H4 (cell line): ENCODE data around the gene GPATCH4. TPM values are rescaled to one million over a fixed set of nuclear protein-coding genes. Genes with fewer than 3 reads are reported as not detected.
"Not testable (repeated sequence)": the region's sequence is repeated elsewhere in the genome, so short reads cannot be mapped to it uniquely, and the experiment has no call there.

ENCODE experiments used
- DNase-seq: peaks from one replicate; pipeline ENCODE4 v3.0.0-alpha.2; 2015; ENCODE audit warnings: low spot score
- total RNA-seq: library from RNA; depleted of rRNA; stranded (reverse); fragments of >200 nt; shearing (Covaris generic); gene quantifications from 2 replicates; pipeline ENCODE4 v1.2.3, GENCODE V29; 2014; rRNA removed

GPATCH4 gene
- total RNA-seq = 31.8 and 49.3 TPM in 2 replicates

DNA sequence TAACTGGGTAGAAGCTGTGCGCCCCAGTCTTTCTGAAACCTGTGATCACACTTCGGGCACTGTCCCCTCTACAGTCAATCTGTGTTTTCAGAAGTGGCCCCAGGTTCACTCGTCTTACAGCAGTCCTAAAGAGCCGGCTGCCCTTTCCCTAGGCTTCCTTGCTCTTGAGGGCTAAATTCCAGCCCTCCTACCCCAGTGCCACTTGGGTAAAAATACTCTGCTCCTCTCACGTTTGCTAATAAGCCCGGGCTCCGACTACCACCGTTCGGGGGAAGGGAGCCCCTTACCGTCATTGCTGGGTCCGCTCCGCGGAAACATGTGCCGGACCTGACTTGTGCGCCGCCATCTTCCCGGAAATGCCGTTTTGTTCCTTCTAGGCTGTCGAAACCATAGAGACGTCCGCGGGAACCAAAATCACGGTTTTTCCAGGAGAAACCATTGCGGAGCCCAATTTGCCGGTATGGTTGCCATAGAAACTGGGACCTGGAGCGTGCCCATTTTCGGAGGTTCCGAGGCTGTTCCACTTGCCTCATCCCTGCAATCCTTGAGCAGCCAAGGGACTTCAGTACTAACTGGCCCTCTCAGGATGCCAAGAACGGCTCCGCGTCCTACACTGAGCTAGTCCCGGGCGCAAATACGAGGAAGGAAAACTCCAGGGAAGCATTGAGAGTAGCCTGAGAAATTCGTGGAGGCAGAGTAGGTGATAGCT lies at the start of gene GPATCH4:
GPATCH4 (minus strand) TSS at position 358 of the 709 bp plus-strand sequence.
- peak; percentile 85 for DNase-seq

DNA sequence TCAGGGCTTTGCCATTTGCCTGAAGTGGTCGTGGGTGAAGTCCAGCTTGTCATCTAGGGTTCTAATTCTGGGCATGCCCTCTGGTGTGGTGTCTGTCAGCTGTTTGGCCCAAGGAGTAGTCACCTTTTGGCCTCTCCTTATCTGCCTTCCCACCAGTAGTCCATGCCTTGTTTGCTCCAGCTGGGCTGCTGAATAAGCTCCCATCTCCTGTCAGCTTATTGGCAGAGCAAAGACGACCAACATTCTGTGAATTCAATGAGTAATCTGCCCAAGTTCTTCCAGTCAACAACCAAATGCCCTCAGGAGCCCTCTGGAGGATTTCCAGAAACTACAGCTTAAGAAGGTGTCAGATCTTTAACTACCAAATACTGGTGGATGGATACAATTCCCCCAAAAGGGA lies 47.7 kb upstream of the GPATCH4 start:
- no peak for DNase-seq

DNA sequence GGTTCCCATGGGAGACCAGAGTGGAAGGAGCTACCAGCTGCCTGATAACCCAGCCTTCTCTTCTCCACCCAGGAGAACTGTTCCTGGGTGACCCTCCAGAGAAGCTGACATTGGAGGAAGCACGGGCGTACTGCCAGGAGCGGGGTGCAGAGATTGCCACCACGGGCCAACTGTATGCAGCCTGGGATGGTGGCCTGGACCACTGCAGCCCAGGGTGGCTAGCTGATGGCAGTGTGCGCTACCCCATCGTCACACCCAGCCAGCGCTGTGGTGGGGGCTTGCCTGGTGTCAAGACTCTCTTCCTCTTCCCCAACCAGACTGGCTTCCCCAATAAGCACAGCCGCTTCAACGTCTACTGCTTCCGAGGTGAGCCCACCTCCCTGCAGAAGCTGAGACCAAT lies 47.2 kb upstream of the GPATCH4 start:
- DNase-seq = no peak

DNA sequence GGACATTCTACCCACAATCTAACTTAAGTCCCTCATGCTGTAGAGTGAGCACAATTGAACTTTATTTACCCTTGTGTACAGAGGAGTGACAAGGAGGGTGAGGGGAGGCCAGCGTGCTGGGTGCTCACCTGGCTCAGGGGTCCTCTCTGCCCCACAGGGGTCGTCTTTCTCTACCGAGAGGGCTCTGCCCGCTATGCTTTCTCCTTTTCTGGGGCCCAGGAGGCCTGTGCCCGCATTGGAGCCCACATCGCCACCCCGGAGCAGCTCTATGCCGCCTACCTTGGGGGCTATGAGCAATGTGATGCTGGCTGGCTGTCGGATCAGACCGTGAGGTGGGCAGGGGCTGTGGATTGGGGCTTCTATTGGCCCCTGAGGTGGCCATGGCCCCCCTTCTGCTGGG lies 46.1 kb upstream of the GPATCH4 start:
- DNase-seq = no peak

DNA sequence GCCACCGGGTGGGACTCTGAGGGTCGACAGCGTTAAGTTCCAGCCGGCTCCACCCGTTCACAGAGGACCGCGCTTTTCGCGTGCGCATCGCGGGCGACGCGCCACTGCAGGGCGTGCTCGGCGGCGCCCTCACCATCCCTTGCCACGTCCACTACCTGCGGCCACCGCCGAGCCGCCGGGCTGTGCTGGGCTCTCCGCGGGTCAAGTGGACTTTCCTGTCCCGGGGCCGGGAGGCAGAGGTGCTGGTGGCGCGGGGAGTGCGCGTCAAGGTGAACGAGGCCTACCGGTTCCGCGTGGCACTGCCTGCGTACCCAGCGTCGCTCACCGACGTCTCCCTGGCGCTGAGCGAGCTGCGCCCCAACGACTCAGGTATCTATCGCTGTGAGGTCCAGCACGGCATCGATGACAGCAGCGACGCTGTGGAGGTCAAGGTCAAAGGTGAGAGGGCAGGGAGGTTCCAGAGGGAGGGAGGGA lies 45.5 kb upstream of the GPATCH4 start:
- DNase-seq = no peak

DNA sequence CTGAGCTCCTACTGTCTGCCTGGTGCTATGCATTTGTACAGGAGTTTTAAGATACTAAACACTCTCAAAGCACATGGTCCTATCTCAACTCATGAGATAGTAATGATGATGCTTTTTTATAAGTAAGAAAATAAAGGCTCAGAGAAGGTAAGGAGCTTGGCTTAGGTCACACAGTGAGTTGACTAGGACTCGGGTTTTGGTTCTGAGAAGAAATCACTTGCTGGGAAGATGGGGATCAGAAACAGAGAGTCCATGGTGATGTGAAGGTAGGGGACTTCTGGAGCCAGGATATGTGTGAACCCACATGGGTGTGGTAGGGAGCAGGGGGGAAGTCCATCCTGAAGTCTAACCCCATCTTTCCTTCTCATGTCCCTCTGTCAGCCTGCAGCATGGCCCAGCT lies 44.4 kb upstream of the GPATCH4 start:
- no peak for DNase-seq

DNA sequence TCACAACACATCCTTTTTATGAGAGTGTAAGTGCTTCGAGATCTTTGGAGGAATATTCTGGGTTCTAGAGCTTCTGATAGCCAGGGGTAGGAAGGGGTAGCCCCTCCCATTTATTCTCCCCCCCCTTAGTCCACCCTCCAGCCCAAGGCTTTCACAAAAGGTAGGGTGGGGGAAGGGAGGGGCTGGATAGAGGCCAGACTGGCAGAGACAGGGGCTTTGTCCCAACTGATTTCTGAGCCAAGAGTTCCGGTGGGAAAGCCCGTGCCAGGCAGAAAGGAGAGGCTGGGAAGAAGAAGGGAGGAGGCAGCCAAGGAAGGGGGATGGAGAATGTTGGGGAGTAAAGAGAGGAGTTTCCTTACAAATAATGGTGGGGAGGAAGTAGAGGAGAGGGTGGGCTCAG lies 43.8 kb upstream of the GPATCH4 start:
- no peak for DNase-seq

DNA sequence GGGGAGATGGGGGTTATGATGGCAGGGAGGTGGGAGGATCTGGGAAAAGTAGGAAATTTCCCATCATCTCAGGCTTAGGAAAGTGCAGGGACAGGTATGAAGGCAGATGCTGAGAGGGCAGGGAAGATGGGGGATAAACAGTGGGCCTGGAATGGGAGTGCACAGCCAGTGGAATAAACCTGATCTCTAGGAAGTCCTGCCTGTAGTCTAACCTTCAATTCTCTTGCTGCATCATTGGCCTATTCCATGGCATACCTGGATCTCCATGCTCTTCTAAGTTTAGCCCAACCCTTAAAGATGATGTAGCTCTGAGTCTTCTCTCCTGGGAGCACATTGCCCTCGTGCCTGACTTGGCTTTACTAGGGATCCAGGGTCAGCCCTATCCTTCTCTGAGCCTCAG lies 43.4 kb upstream of the GPATCH4 start:
- DNase-seq = no peak

DNA sequence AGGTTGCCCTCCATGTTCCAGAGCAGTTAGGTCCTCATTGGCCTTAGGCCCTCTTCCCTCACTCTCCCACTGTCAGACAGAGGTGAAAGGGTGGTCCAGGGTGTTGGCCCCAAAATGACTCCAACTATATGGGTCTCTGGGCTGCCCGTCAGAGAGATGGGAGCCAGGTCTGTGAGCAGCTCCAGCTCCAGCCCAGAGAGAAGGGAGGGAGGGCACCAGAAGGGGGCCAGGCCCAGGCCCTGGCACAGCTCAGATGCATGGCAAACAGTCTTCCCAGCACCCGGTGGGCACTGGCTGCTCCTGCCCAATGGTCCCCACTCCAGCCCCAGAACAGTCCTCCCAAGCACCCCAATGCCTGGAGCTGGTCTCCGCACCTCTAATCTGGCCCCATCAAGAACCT lies 42.9 kb upstream of the GPATCH4 start:
- no peak for DNase-seq

DNA sequence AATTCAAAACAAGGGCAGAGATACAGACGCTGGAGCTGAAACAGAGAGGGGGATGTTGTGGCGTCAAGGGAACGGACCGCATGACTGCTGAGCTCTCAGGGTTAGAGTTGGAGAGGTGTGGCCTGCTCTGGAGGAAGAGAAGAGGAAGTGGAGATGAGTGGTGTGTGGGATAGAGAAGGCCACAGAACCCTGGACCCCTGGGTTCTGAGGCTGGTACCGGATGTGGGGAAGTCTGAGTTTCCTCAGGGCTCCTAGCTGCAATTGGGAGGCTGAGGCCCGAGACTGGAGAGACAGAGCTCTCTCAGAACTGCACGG lies 42.5 kb upstream of the GPATCH4 start:
- DNase-seq = no peak

DNA sequence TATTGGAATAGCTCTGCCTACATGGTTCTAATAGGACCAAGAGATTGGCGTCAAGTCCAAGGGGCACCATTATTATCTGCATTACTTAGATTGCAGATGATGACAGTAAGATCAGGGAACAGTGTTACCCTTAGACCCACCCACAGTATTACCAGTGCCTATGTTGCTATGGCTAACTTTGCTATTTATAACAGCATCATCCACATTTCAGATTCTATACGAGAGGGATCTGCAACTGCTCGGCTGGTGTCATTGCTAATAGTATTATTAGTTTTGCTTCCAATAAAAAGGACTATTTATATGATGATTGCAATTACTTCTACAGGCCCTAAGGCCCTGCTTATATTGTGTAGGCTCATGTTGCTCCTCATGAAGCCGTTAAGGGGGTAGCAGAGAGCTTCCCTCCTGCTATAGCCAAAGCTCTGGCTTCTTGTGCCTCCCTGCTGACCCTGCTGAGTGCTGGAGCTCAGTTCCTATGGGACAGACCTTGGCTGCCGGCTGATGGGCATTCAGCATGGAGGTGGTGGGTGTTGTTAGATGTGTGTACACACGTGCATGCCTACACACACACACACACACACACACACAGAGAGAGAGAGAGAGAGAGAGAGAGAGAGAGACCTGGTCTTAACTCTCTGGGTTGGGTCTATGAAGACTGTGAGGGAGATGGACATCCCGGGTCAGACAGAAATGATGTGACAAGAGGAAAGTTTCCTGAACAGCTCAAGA lies 41.9 kb upstream of the GPATCH4 start:
- DNase-seq = no peak

DNA sequence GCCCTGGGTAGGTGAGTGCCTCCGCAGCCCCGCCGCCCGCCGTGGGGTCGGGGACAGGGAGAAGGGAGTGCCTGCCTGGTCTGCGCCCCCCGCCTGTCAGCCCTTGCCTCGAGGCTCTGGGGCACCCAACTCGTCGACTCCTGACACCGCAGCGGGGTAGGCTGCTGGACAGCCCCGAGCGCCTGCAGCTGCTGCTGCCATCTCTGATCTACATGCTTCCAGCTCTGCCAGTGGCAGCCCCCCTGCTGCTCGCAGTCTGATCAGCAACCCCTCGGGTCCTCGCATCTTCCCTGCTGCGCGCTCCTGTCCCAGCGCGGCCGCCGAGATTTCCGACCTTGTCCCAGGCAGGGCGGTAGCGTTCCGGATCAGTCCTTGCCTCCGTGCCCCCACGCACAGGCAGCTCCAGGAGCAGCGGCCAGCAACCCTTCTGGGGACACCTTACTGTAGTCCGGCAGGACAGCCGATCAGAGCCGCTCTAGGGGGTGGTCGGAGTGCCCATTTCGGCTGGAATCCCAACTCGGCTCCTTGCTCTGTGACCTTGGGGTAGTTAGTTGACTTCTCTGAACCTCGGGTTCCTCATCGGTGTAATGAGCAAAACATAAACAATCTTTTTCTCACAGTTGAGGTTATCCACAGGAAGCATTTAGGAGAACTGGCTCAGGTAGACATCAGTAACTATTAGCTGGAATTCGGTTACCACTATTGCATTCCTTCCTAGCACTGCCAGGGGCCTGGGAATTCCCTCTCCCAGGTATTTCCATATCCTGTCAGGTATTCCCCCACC lies 41.2 kb upstream of the GPATCH4 start:
- DNase-seq = no peak

DNA sequence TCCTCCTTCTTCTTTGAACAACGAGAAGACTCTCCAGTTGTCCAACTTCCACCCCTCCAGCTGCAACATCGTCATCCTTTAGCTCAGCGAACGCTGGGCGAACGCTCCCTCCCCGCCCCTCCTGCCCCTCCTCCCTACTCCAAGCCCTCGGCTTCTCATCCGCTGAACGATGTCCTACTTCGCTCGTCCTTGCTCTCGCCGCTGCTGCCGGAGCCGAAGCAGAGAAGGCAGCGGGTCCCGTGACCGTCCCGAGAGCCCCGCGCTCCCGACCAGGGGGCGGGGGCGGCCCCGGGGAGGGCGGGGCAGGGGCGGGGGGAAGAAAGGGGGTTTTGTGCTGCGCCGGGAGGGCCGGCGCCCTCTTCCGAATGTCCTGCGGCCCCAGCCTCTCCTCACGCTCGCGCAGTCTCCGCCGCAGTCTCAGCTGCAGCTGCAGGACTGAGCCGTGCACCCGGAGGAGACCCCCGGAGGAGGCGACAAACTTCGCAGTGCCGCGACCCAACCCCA lies 40.5 kb upstream of the GPATCH4 start, which contains the start of gene BCAN:
BCAN (plus strand) TSS at position 357 of the 504 bp plus-strand sequence. CDS start 3,938 bp downstream, outside the sequence.
- DNase-seq = no peak

DNA sequence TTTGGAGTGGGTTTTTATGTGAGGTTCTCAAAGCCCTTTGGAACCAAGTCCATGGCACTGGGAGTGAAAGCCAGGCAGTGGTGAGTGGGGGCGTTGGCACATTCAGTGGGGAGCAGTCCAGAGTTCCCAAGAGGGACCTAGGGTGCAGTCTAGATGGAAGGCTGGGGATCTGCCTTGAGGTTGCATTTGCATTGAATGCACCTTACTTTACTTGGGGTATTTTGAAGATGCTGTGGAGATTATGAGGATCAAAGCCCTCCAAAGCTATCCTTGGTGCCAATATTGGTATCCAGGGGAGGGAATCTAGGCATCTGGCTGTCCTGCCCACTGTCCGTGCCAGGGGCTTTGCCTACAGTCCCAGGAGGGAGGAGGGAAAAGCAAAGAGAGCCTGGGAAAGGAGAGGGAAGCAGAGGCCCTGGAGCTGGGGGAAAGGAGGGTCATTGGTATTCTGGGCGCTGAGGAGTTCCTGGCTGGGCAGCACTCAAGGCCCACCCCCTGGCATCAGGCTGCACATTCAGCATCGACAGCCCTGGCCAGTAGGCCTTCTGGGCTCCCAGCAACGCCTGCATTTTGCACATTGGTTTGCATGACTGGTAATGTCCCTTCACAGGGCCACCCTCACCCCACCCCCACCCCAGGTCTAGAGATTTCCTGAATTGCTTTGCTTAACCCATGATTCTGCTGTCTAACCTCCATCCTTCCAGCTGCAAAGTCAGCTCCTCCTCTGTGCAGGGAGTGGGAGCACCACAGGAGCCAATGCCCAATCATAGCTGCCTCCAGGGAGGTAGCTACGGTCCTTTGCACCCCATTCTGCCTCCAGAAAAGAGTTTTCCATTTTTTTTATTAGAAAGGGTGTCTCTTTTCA lies 39.8 kb upstream of the GPATCH4 start:
- no peak for DNase-seq

DNA sequence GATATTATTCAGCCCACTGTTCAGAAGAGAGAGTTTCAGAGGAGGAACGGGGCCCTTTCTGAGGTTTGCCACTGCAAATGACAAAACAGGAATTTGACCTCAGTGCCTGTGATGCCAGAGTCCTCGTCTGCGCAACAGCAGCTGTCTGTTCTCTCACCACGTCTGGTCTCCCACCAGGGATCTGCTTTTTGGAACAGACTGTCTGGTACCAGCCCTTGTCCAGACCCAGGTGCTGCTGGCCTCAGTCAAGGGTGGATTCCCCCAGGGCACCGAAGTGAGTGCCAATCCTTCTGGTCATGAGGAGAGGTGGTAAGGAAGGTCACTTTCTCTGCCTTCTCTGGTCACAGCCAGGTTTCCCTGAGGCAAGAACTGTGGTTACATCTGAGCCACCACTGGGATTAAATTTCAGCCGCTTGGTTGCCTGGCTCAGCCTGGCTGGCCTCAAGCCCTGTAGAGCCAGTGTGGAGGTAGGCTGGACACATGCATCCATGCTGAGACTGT lies 38.4 kb upstream of the GPATCH4 start:
- peak; percentile 82 for DNase-seq

DNA sequence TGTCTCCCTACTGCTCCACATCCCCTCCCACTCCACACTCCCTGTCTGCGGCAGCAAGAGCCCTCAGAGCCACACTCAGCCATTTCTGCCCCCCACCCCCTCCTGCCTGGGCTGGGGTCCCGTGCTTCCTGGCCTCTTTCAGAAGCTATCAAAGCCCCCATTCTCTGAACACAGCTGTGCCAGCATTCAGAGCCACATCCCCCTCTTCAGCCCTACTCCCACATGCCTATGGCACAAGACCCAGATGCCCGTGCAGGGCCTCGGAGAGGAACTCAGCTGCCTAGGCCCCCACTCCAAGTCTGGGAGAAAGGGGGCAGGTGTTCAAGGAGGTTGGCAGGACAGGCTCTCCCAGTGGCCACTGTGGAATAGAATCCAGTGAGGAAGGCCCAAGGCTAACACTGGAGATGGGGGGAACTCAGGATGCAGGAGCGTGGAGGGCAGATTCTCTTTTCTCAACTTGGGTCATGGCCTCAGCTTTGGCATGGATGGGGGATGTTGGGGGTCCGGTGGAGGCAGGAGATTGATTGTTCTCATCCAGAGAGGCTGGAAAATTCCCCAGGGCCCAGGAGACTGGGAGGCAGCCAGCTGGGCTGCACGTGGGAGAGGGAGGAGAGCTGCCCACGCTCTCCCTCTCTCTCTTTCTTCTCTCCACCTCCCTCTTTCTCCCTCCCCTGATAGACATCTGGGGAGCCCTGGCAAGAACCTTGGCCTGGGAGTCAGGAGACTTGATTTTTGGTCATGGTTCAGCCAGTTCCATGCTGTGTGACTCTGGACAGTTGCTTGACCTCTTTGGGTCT lies 37.1 kb upstream of the GPATCH4 start:
- DNase-seq = no peak

DNA sequence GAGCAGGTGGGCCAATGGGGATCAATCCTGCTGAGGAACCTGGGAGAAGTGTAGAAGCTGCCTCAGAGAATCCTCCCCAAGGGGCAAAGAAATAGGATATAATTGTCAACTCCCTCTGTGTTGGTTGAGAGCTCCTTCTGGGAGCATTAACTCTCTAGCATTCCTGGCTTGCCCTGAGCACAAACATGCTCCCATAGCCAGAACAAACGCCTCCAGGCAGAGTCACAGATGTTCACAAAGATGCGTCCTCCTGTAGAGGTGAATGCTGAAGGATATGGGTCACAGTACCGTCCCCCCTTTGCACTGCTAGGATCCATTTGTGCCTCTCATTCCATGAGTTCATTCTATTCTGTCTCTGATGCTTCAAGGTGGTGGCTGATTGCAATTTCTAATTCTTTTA lies 31.1 kb upstream of the GPATCH4 start:
- no peak for DNase-seq

DNA sequence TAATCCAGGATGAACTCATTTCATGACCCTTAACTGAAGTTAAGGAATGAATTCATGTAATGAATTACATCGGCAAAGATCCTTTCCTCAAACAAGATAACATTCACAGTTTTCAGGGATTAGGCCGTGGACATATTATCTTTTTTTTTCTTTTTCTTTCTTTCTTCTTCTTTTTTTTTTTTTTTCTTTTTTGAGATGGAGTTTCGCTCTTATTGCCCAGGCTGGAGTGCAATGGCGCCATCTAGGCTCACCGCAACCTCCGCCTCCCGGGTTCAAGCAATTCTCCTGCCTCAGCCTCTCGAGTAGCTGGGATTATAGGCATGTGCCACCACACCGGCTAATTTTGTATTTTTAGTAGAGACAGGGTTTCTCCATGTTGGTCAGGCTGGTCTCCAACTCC lies 29.9 kb upstream of the GPATCH4 start:
- DNase-seq = not testable (repeated sequence)

DNA sequence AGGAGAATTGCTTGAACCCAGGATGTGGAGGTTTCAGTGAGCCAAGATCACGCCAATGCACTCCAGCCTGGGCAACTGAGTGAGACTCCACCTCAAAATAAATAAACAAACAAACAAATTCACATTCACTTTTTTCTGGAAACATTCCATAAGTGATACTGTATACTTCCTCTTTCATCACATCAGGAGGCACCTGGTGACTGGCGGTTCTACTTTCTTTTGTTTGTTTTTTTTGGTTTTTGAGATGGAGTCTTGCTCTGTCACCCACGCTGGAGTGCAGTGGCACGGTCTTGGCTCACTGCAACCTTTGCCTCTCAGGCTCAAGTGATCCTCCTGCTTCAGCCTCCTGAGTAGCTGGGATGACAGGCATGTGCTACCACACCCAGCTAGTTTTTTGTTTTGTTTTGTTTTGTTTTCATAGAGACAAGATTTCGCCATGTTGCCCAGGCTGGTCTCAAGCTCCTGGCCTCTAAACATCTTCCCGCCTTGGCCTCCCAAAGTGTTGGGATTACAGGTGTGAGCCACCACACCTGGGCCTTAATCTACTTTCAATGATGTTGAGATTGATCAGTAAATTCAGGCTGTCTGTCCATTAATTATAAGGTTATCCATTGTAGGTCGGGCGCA lies 28.7 kb upstream of the GPATCH4 start:
- DNase-seq = no peak
